HG03066 (cell line): ENCODE results near the gene KIF1A.

Source experiments
- ATAC-seq: cut with Tn5 transposase; IDR thresholded peaks from one replicate; pipeline ENCODE4 v1.9.1; 2021; ENCODE audit warnings: low read depth; ENCODE audit not compliant: unreplicated experiment

Gene KIF1A

DNA sequence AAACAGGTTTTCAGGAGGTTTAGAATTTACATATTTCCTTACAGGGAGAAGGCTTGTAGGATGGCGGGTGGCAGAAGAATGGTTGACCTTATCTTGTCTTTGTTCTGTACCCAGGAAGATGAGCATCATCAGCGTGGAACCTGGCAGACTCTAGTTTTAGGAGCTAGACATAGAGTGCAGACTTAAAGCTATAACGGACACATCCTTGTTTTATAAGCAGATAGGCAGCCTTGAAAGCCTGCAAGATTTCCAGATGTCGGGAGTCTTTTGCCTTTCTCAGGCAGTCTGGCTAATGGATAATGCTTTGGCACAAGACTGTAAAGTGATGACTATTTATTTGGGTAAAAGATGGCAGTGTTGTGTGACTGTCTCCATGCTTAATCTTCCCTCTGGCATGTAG lies 149.1 kb downstream of the KIF1A start:
- ATAC-seq: no peak

DNA sequence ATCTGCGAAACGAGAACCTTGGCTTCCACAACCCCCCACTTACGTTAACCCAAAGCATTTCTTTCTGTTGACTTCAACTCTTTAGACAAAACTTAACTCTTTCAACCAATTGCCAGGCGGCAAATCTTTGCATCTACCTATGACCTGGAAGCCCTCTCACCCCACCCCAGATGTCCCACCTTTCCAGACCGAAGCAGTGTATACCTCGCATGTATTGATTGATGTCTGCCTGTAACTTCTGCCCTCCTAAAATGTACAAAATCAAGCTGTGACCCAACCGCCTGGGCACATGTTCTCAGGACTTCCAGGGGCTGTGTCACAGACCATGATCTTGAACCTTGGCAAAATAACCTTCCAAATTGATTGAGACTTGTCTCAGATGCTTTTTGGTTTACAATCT lies 149.6 kb downstream of the KIF1A start:
- no peak for ATAC-seq

DNA sequence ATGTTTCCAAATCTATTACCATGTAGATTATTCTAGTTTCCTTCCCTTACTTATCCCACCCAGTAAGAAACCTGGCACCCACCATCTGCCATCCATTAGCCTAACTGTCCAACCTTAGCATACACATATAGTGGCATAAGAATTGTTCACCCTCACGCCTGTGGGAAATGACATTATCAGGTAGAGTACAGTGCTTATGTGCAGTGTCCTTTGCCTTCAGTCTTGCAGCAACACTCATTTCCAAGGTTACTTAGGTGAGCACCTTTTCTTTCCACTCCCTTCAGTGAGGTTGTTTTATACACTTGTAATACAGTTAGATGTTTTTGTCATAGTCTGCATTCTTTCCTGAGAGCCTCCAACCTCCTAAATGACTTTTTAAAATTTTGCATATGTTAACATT lies 155.4 kb downstream of the KIF1A start:
- no peak for ATAC-seq
